HCT116 (cell line): ENCODE results near the gene RHPN2.
A peak's percentile ranks its signal among the peaks of the same experiment; 100 is the strongest.

Source experiments
- POLR2A ChIP-seq: IDR thresholded peaks from 2 replicates; pipeline ENCODE4 v1.7.0; 2011; ENCODE audit warnings: borderline replicate concordance; ENCODE audit not compliant: insufficient read depth, insufficient read length; ENCODE audit errors: extremely low read depth
- POLR2AphosphoS5 ChIP-seq: IDR thresholded peaks from 2 replicates; pipeline ENCODE4 v1.6.1; 2011; ENCODE audit warnings: mild to moderate bottlenecking, low read depth, low read length, moderate library complexity
- SRF ChIP-seq: IDR thresholded peaks from 2 replicates; pipeline ENCODE4 v1.6.1; 2012; ENCODE audit warnings: low read depth
- TF ChIP-seq, protein P1 (sequence below), 3 experiments: fragments of 200-600 bp in 1 of 3; sonication (generic) in 1 of 3; IDR thresholded peaks in 2 of 3; conservative IDR thresholded peaks in 1 of 3; 2 replicates each; pipeline ENCODE4 v1.5.1; 2012 to 2017; ENCODE audit warnings: low read depth in 2 of 3, low read length in 2 of 3, antibody characterized with exemption in 1 of 3, borderline replicate concordance in 1 of 3, control low read depth in 1 of 3, mild to moderate bottlenecking in 1 of 3, mixed read lengths in 1 of 3, mixed run types in 1 of 3, moderate library complexity in 1 of 3; ENCODE audit not compliant: insufficient read depth in 1 of 3

GRCh38 chr19:32976223-32976805 lies 88.4 kb downstream of the RHPN2 start:
- TF ChIP-seq, protein P1, sequence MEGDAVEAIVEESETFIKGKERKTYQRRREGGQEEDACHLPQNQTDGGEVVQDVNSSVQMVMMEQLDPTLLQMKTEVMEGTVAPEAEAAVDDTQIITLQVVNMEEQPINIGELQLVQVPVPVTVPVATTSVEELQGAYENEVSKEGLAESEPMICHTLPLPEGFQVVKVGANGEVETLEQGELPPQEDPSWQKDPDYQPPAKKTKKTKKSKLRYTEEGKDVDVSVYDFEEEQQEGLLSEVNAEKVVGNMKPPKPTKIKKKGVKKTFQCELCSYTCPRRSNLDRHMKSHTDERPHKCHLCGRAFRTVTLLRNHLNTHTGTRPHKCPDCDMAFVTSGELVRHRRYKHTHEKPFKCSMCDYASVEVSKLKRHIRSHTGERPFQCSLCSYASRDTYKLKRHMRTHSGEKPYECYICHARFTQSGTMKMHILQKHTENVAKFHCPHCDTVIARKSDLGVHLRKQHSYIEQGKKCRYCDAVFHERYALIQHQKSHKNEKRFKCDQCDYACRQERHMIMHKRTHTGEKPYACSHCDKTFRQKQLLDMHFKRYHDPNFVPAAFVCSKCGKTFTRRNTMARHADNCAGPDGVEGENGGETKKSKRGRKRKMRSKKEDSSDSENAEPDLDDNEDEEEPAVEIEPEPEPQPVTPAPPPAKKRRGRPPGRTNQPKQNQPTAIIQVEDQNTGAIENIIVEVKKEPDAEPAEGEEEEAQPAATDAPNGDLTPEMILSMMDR (IDR thresholded peaks at IDR 0.05 in 2 of 3, conservative IDR thresholded peaks at IDR 0.05 in 1 of 3; ENCODE audit: borderline replicate concordance in 1 of 3, insufficient read depth in 1 of 3, low read depth in 2 of 3, low read length in 2 of 3): peak; percentile 81 to 95 (median 82)
- TF ChIP-seq POLR2A (no peak), POLR2AphosphoS5 (no peak), SRF (no peak)
